Thoracic aorta (tissue), 2 donors: ENCODE data around the gene SH3GL3. TPM values are rescaled to one million over a fixed set of nuclear protein-coding genes. Genes with fewer than 3 reads are reported as not detected.

ENCODE experiments used
- ATAC-seq: fragments of 150-250 bp; one replicate; pipeline ENCODE4 v1.8.0; 2017; ENCODE audit warnings: low read depth; ENCODE audit not compliant: insufficient number of reproducible peaks, low FRiP score
- DNase-seq: peaks from one replicate; pipeline ENCODE4 v3.0.0-alpha.2; 2020; ENCODE audit warnings: low spot score
- H3K27ac ChIP-seq, 2 donors: fragments of 200-600 bp; sonication (generic); 1 replicate in 1 of 2; 2 replicates in 1 of 2; pipeline ENCODE4 v1.5.1; 2016; ENCODE audit warnings: mild to moderate bottlenecking in 2 of 2, moderate library complexity in 2 of 2
- H3K27me3 ChIP-seq: fragments of 200-600 bp; sonication (generic); replicated peaks from 2 replicates; pipeline ENCODE4 v1.6.0; 2016; ENCODE audit warnings: mild to moderate bottlenecking; ENCODE audit not compliant: insufficient read depth
- H3K36me3 ChIP-seq: fragments of 200-600 bp; sonication (generic); one replicate; pipeline ENCODE4 v1.5.1; 2016
- H3K4me1 ChIP-seq, 2 donors: fragments of 200-600 bp; sonication (generic); 1 replicate in 1 of 2; 2 replicates in 1 of 2; pipeline versions ENCODE4 v1.5.1 to v1.6.0; 2016; ENCODE audit warnings: low read depth in 2 of 2, mild to moderate bottlenecking in 1 of 2; ENCODE audit not compliant: control insufficient read depth in 1 of 2
- H3K4me3 ChIP-seq: fragments of 200-600 bp; sonication (generic); 2 replicates; pipeline ENCODE4 v1.5.1; 2016; ENCODE audit warnings: mild to moderate bottlenecking
- H3K9me3 ChIP-seq: fragments of 200-600 bp; sonication (generic); 2 replicates; pipeline ENCODE4 v1.5.1; 2016
- total RNA-seq, 2 donors: library from RNA; depleted of rRNA; stranded (reverse); fragments of >200 nt; gene quantifications; one replicate each; pipeline versions ENCODE4 v1.1.0 to v1.2.3, GENCODE V29; 2016
- TF ChIP-seq, protein P1 (sequence below): fragments of 200-600 bp; sonication (generic); IDR thresholded peaks from one replicate; pipeline ENCODE4 v1.5.1; 2019; ENCODE audit warnings: antibody characterized with exemption

The SH3GL3 gene, protein sequence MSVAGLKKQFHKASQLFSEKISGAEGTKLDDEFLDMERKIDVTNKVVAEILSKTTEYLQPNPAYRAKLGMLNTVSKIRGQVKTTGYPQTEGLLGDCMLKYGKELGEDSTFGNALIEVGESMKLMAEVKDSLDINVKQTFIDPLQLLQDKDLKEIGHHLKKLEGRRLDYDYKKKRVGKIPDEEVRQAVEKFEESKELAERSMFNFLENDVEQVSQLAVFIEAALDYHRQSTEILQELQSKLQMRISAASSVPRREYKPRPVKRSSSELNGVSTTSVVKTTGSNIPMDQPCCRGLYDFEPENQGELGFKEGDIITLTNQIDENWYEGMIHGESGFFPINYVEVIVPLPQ
- total RNA-seq: 1 to 10 TPM in 1 of 2 donors, not detected in 1; 4.9 TPM

DNA sequence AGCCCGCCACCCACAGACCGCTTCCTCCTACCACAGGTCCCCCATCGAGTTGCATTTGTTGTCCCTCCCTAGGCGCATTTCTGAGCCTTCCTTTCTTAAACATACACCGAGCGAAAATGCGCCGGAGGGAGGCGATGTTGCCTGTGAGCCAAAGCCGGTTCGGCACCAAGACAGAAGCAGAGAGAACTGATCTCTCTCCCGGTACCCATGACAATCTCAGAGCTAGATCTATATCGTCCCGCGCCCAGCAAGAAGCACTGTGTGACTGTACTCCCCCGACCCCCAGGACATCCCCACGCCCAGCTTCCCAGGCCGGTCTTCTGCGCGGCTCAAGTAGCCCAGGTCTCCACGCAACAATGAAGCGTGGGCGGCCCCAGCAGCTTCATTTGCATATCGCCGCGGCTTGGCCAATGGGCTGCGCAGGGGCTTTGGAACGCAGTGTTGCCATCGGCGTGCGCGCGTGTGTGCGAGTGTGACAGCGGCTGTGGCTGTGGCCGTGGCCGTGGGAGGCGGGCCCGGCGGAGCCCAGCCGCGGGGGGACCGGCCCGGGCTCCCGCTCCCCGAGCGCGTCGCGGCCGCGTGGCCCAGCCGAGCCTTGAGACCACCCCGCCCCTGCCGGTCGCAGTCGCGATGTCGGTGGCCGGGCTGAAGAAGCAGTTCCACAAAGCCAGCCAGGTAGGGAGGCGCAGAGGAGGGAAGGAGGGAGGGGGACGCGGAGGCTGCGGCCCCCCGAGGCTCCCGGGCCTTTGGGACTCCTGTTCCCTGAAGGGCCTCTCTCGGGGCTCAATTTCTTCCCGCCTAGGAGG is at the start of gene SH3GL3:
Gene SH3GL3 (plus strand): TSS at position 438 of the 806 bp plus-strand sequence. CDS start 193 bp downstream, at position 631.
- Histone ChIP-seq H3K4me1 (peaks cover 0 to 30% of the 10 kb centered on the region in 2 donors), H3K27me3 (no peaks in the 10 kb centered on the region), H3K36me3 (no peaks in the 10 kb centered on the region), H3K4me3 (peak within 1 kb of the TSS; percentile 81), H3K27ac (peak within 1 kb of the TSS in 1 of 2 donors; percentile 17), H3K9me3 (no peaks in the 10 kb centered on the region)
- TF ChIP-seq, protein P1, sequence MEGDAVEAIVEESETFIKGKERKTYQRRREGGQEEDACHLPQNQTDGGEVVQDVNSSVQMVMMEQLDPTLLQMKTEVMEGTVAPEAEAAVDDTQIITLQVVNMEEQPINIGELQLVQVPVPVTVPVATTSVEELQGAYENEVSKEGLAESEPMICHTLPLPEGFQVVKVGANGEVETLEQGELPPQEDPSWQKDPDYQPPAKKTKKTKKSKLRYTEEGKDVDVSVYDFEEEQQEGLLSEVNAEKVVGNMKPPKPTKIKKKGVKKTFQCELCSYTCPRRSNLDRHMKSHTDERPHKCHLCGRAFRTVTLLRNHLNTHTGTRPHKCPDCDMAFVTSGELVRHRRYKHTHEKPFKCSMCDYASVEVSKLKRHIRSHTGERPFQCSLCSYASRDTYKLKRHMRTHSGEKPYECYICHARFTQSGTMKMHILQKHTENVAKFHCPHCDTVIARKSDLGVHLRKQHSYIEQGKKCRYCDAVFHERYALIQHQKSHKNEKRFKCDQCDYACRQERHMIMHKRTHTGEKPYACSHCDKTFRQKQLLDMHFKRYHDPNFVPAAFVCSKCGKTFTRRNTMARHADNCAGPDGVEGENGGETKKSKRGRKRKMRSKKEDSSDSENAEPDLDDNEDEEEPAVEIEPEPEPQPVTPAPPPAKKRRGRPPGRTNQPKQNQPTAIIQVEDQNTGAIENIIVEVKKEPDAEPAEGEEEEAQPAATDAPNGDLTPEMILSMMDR: peak; percentile 35
- ATAC-seq (peak; percentile 70), DNase-seq (peak; percentile 63)

DNA sequence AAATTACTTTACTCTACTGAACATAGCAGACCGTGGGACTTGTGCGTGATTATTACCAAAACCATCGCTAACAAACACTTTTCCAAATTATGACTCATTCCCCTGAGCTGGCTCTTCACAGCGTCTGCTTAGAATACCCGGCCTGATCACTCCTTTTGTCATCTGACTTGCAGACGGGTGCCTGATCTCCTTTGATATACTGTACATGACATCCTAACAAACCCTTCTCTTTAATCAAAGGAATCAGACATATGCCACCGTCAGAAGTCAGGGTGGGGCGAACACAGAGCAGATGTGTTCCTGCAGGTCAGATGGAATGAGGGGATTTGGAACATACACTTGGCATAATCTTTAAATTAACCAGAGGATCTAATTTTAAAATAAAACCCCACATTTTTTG is 48.5 kb upstream of the SH3GL3 start:
- Histone ChIP-seq H3K4me3 (no peak overlapping the region), H3K27ac (no peak overlapping the region), H3K9me3 (no peaks in the 10 kb centered on the region), H3K36me3 (no peaks in the 10 kb centered on the region), H3K27me3 (no peaks in the 10 kb centered on the region), H3K4me1 (no peaks in the 10 kb centered on the region)
- TF ChIP-seq, protein P1: no peak
- DNase-seq: no peak
- ATAC-seq: no peak

DNA sequence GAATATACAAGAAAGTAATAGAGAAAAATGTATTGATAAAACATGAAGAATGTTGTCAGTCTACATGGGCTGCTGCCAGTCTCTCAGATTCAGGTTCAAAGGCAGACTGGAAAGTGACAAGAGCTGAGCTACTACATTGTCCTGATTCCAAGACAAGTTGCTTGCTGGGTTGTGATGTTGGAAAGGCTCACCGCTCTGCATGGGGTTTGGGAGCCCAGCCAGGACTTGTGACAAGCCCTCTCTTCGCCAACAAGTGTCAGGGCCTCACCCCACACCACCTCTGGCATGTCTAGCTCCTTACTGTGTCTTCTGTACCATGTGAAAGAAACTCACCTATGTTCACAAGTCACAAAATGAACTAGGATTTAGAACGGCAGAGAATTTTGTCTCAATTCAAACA is 43.0 kb upstream of the SH3GL3 start:
- ATAC-seq (no peak), DNase-seq (no peak)
- H3K36me3 ChIP-seq: no peaks in the 10 kb centered on the region
- no peaks in the 10 kb centered on the region for H3K4me1 ChIP-seq
- TF ChIP-seq, protein P1: no peak
- H3K27me3 ChIP-seq: no peaks in the 10 kb centered on the region
- H3K4me3 ChIP-seq: no peak overlapping the region
- no peak overlapping the region for H3K27ac ChIP-seq
- H3K9me3 ChIP-seq: no peaks in the 10 kb centered on the region

DNA sequence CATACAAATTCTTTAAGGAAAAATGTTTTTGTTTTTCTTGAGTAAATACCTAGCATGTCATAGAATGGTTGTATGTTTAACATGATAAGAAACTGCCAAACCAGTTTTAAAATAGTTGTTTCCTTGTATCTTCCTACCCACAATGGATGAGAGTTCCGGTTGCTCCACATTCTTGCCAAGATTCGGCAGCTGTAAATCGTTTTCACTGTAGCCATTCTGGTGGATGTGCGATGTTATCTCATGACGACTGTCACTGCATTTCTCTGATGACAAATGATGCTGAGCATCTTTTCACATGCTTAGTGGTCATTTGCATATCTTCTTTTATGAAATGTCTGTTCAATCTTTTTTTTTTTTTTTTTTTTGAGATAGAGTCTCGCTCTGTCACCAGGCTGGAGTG is 36.6 kb upstream of the SH3GL3 start:
- TF ChIP-seq, protein P1: no peak
- Histone ChIP-seq H3K4me3 (no peak overlapping the region), H3K9me3 (no peaks in the 10 kb centered on the region), H3K27ac (no peak overlapping the region), H3K36me3 (no peaks in the 10 kb centered on the region), H3K27me3 (no peaks in the 10 kb centered on the region), H3K4me1 (no peaks in the 10 kb centered on the region)
- DNase-seq: no peak
- no peak for ATAC-seq

DNA sequence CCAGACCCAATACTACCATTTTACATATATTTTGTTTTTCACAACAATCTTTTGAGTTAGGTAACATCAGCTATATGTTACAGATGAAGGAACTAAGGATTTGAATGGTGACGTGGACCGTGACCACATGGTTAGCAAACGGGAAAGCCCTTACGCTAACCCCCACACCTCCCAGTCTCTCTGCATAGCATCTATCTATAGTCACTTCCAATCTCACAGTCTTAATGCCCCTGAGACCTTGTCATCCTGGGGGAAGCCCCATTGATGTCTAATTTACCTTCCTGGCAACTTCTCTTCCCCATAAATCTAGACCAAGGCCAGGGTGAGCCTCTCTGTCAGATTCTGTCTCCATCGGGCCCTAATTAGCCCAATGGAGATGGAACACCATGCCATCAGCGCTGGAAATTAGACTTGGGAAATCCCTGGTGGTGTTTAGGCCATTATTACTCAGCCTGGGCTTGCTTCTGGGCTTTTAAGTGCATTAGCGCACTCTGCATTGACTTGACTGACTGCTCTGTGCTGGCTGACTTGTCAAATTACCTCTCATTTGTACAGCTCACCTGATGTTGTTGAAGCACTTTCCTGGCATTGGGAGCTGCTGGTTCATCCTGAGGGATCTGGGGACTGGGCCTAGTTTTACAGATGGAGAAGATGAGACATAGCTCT is 34.0 kb upstream of the SH3GL3 start:
- DNase-seq (no peak), ATAC-seq (no peak)
- Histone ChIP-seq H3K27ac (no peak overlapping the region), H3K27me3 (no peaks in the 10 kb centered on the region), H3K4me3 (no peak overlapping the region), H3K36me3 (no peaks in the 10 kb centered on the region), H3K9me3 (no peaks in the 10 kb centered on the region), H3K4me1 (no peaks in the 10 kb centered on the region)
- TF ChIP-seq, protein P1: no peak
